Left ventricle myocardium superior (tissue), 1 donor: ENCODE measurements around the gene RRP12. TPM values are rescaled to one million over a fixed set of nuclear protein-coding genes. Genes with fewer than 3 reads are reported as not detected.
A peak's percentile ranks its signal among the peaks of the same experiment; 100 is the strongest.
"Not testable (repeated sequence)": the region's sequence is repeated elsewhere in the genome, so short reads cannot be mapped to it uniquely, and the experiment has no call there.

Experiments
- ATAC-seq: fragments of 200-7000 bp; cut with Tn5 transposase; one replicate; pipeline ENCODE4 v1.9.1; 2020; ENCODE audit warnings: mild to moderate bottlenecking, moderate library complexity
- DNase-seq: peaks from one replicate; pipeline ENCODE4 v3.0.0-alpha.2; 2020
- intact Hi-C: fragments of 100-400 bp; cut with micrococcal nuclease; formaldehyde crosslinking; loops from one replicate; pipeline ENCODE4 v1.11.0; 2022
- total RNA-seq: library from RNA; stranded (reverse); fragmentation: NEBNext Ultra II Directional; extraction: Animal tissue kit (Norgen Biotek cat#: 25700); gene quantifications from one replicate; pipeline ENCODE4 v1.2.1, GENCODE V29; 2021
- donor health status: DM: no; HTN: yes; CAD: no; lungs with severe emphysema.

The RRP12 gene
- total RNA-seq, 1 donor from 2014 or later: 11.6 TPM

DNA sequence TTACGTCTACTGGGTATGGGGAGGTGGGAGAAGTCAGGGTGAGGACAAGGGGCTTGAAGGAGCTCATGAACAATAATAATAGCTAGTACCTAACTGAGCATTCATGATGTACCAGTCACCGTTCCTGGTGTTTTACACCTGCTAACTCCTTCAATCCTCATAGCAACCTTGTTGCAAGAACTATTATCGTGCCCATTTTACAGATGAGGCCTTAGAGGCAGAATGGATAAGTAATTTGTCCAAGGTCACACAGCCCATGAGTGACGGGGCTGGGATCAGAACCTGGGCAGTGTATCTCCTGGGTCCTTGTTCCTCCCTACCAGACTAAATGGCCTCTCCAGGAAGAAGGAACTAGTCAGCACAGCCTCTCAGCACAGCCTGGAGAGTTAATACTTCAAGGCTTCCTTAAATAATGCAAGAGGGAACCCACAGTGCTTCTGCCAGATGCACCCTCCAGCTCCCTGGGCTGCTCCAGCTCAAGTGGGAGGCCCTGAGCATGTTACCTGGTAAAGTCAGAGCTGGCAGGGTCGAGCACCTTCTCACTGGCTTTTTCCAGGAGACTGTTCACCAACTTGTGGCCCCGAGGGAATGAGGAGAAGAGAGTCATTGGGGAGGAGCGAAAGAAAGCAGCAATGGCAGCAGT lies 28.8 kb downstream of the RRP12 start:
- intact Hi-C loops: no loop called here
- DNase-seq (no peak), ATAC-seq (peak; percentile 12)

DNA sequence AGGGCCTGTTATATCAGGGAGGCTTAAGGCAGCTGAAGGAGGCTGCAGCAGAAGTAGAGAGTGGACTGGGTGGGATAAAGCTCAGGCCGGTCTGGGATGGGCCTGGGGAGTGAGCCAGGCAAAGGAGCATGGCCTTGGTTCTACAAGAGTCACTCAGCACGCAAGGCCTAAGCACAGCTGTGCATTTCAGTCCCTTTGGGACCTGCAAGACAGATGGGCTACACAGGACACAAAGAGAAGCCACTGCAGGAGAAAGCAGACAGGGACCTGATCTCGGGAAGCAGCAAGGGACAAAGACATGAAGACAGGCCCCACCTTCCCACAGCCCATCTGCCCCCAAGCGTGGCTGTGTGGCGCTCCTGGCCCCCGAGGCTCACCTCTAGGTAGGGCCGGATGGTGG lies 29.4 kb downstream of the RRP12 start:
- no peak for DNase-seq
- ATAC-seq: no peak
- intact Hi-C loops: no loop called here

DNA sequence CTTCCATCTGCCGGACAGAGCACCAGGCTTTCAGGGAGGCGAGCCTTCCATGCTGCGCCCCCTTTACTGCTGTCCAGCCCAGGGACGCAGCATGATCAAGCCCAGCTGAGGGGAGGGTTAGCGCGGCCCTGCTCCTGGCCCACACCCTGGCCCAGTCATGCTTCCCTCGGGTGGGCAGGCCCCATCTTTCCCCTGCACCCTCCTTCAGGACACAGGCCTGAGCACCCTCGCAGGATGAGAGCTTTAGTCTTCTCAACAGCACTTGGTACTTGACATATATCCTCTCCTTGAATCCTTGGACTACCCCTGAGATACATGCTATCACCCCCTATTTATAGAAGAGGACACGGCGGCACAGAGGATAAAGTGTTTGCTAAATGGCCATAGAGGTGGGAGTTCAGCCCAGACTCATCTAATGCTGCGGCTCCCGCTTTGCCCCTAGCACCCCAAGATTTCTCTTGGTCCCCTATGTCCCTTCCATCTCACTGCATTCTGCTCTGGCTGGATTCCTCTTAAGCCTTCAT lies 34.0 kb downstream of the RRP12 start:
- intact Hi-C loops: no loop called here
- DNase-seq (no peak), ATAC-seq (peak; percentile 63)

DNA sequence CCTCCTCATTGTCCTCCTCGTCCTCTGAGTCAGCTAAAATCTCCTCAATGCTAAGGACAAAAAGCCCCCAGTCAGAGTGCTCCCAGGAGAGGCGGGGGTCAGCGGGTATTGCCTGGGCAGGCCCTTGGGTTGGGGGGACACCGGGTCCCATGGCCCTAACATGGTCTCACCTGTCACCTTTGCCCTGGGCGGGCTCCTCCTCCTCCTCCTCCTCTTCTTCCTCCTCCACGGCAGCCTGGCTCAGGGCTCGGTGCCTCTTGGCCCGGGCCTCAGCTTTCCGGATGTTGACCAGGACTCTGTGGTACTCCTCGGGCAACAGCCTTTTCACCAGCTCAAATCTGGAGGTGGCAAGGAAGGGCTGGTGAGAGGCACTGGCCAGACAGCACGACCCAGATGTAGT lies 34.6 kb downstream of the RRP12 start:
- ATAC-seq (no peak), DNase-seq (no peak)
- intact Hi-C loops: no loop called here

DNA sequence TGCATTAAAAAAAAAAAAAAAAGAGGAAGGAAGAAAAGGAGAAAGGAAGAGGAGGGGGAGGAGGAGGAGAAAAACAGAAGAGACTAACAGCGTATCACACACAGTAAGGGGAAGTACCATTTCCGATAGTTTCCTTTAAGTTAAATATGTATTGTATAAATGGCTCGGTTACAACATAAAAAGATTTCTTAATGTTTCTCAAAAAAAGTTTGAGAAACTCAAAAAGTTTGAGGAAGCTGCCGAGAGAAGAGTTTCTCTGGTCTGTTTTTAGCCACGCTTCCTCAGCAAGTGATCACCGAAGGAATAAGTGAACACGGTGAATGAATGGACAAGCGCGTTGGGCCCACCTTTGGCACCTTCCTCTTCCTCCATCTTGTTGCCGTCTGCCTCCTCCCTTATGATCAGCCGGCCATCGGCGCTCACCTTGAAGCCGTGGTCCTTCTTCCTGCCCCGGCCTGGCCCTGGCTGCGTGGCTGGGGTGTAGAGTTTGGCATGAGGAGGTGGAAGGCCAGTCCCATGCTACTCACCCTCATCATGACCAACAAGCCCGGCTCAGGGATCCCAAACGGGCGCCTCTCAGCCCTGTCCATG lies 35.3 kb downstream of the RRP12 start:
- intact Hi-C loops: no loop called here
- peak; percentile 52 for ATAC-seq
- DNase-seq: no peak

DNA sequence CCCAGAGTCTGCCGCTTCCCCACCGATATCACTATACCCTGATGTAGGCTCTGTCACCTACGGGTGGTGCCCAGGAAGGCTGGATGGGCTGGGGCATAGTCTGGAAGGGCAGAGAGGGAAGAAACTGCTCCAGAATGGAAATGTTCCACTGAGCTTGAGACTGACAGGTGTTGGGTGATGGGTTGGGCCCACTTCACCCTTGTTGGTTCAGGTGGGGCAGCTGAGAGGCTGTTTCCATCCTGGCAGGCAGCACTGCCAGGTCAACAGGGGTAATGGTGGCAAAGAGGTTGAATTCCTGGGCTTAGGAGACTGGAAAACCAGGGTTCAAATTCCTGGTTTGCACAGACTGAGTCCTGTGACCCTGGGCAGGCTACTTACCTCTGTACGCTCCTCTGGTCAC lies 38.1 kb downstream of the RRP12 start:
- intact Hi-C loops: no loop called here
- no peak for ATAC-seq
- no peak for DNase-seq

DNA sequence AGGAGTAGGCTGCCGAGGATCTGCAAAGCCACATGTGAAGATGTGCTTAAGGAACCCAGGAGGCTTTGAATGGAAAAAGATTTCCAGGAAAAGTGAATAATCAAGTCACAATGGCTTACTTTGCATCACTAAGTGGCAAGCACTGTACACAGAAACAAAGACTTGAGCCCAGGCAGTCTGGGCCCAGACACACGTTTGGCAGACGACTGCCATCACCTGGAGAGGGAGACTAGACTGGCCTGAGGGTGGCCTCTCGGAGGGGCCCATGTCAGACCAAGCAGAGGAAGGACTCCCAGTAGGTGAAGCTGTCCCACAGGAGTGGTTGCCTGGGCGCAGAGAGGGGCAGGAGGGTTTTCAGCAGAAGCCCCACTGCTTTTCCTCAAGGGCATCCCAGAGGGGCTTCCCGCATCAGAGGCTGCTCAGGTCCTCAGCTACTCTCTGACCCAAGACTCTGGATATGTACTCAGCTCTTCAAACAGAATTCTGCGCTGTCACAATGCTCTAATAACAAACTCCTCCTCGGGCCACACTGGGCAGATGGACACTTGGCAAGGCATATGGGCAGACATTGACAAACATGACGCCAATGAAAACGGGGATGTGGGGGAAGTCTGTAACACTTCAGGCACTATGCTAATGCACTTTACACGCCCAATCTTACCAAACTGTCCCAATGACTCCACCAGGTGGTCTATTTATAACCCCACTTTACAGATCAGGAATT lies 38.7 kb downstream of the RRP12 start:
- intact Hi-C loops: no loop called here
- DNase-seq: no peak
- ATAC-seq: no peak

DNA sequence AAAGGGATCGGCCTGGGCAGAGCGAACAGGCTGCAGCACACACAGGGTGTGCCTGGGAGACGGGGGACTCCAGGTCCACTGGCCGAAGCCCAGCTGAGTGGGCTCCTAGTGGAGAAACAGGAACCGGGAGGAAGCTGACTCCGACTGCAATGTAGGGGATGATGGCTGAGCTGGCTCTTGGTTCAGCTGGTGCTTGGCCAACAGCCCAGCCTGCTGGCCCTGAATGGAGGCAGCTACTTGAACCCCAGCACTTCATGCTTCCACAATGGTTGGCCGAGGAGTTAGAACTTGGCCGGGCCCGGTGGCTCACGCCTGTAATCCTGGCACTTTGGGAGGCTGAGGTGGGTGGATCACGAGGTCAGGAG lies 39.6 kb downstream of the RRP12 start:
- DNase-seq: peak; percentile 47
- peak; percentile 14 for ATAC-seq
- intact Hi-C loops: no loop called here

DNA sequence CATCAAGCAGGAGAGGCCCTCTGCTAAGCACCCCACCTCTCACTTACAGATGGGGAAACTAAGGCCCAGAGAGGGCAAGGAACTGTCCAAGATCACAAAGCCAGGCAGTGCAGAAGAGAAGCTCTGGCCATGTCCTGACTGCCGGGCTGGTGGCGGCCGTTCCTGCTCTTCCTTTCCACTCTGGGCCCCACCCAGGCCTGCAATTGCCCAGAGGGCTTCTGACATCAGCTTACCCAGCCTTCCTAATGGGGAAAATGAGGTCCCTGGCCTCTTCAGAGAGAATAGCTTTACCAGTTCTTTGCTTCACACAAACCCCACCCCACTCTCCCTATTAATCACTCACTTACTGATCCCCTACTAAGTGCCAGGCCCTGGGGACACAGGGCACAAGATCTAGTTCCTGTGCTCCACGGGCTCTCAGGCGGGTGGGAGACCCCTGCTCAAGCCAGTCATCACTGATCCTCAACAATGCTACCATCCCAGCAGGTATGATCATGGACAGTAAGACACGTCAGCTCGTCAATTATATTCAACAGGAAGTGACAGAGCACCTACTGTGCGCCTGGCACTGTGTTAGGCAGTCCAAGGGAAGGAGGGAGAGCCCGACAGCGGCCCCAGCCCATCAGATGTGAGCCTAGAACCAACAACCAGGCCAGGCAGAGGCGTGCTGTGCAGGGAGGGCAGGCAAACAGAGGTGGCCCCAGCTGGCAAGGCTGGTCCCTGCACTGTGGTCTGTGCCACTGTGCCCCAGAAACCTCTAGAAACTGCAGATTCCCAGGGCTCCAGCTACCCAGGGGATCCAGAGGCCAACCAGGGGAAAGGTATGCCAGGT lies 40.2 kb downstream of the RRP12 start:
- intact Hi-C loops: no loop called here
- ATAC-seq: no peak
- no peak for DNase-seq

DNA sequence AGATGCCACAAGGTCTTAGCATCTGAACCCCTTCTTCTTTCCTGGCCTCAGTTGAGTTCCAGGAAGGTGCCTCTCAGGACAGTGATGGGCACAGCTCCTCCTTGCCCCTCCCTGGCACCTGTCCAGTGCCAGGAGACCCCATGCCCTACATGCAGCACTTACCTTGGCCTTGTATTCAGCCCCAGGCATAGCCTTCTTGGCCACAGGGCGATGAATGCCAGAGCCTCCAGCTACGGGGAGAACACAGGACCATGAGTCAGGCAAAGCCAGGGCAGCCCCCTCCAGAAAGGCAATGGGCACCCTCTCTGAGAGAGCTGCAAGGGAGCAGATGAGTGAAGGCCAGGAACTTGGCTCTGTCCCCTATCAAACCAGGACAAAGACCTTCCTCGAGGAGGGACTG lies 42.4 kb downstream of the RRP12 start:
- ATAC-seq (no peak), DNase-seq (no peak)
- intact Hi-C loops: no loop called here

DNA sequence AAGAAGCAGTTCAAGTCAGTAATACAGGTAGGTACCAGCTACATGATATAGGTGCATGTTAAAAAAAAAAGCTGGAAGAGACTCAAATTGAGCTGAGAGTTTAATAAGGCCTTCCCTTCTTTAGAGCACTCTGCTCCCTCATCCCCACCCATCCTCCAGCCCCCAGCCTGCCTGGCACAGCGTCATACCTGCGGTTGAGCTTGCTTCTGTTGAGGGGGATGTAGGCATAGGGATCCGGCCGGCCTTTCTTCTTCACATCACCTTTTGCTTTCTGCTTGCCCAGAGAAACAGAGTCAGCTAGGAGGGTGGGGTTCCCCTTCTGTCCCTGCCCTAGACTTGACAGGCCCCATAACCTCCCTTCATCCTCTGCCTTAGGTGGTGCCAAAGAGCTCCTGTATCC lies 42.8 kb downstream of the RRP12 start:
- intact Hi-C loops: no loop called here
- DNase-seq: no peak
- no peak for ATAC-seq

DNA sequence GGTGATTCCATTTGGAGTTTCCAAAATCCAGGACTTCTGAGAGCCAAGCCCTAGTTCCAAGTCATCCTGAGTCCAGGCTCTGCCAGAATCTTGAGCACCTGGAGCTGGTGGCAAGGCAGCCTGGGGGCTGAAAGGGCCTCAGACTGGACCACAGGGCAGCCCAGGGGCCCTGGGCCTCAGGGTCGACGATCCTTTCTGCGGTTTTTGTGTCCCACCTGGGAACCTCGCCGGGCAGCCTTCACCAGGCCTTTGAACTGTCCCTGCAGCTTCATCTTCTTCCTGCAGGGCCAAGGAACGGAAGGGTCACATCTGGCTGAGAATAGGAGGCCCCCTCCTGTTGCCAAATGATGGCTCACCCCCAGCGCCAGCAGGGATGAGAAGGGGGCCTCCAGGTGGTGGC lies 44.2 kb downstream of the RRP12 start:
- ATAC-seq (no peak), DNase-seq (no peak)
- intact Hi-C loops: no loop called here

DNA sequence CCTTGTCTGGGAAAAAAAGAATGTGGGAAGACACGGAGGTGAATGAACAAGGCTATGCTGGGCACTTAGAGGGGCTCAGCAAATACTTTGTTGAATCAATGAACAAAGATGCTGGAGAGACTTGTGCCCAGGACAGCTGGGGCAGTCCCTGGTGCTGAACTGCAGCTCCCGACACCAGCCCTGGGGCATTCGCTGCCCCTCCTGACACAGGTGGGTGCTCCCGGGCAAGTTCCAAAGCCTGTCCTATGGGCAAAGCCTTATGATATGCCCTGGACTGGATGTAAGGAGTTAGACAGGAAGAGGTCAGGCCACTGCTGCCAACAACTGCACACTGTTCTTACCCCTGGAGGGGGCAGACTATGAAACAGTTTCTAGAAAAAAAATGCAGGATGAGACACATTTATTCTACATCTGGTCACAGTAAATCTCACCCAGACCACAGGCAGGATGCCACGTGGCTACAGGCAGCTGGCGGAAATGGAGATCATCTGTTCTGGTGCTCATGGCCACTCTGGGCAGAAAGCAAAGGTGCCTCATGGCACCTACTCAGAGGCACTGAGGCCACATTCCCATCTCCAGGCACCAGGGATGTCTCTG lies 44.7 kb downstream of the RRP12 start:
- intact Hi-C loops: no loop called here
- ATAC-seq: no peak

DNA sequence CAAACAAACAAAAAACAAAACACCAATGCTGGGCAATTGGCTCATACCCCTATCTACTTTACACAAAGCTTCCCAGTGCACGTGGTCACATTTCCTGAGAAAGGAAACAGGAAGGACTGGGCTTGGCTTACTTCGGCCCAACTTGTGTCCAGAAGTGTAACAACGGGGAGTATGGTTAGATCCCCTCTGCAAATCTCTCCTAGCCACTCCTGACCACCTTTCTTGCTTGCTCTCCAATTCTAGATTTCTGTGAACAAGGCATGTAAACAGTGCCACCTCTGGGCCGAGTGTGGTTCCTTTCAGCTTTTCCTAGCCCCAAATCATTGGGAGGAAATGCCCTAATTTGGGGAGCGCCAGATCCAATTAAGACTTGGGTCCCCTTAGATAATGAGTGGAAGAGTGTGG lies 45.6 kb downstream of the RRP12 start:
- no peak for DNase-seq
- intact Hi-C loops: no loop called here
- peak; percentile 62 for ATAC-seq

More for the DNA sequence above, 44.7 kb downstream of the RRP12 start:
- no peak for DNase-seq

DNA sequence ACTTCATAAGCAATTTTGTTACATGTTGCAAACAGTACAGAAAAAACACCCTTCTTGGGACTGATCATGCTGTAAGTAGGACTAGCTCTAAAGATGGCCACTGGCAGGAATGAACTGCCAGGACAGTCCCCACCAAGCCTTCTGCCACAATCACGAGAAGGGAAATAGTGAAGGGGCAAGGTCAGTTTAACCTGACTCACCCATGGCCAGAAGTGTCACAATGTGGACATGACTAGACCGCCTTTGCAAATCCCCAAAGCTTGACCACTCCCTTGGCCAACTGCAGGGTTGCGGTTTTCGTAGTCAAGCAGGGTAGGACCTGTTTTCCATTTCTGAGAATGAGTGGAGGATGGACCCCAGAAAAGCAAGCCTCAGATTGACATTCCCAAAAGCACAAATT lies 47.2 kb downstream of the RRP12 start:
- intact Hi-C loops: no loop called here
- DNase-seq: no peak
- ATAC-seq: peak; percentile 22

DNA sequence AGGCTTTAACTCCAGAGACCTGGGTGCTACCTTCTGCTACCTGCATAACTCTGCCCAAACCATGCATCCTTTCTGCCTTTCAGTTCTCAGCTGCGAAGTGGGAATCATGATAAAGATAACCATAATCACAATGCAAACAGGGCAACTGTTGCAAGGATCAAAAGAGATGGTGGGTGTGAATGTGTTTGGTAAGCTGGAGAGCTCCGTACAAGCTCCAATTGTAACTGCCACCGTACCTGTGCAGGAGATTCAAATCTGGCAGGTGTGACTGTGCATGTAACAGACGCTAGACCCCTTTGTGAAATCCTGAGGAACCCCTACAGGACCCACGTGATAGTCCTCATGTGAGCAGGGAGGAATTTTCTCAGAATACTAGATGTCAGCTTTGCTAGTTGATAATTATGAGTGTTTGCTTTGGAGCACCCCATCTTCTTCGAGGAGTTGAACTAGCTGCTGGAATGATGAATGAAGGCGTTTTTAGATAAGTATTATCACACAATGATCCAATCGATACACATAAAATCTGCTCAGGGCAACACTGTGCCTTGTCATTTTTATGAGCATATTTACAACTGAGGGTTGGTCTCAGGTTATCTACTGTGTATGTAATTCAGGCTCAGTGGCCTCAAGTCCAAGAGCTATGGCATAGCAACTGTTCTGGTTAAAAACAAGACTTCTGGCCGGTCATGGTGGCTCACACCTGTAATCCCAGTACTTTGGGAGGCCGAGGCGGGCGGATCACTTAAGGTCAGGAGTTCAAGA lies 51.2 kb downstream of the RRP12 start:
- DNase-seq (no peak), ATAC-seq (no peak)
- intact Hi-C loops: no loop called here

DNA sequence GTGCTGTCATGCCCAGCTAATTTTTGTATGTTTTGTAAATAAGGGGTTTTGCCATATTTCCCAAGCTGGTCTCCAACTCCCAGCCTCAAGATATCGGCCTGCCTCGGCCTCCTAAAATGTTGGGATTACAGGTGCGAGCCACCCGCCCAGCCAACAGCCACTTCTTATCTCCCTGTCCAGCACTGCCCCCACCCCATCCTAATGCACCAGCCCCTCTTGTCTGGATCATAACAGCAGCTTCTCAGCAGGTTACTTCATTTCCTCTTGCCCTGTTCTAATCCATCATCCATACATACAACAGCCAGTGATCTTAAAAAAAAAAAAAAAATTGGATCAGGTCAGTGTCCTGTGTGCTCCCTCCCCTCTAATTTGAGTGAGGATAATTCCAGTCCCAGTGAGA lies 53.8 kb downstream of the RRP12 start:
- DNase-seq (no peak), ATAC-seq (no peak)
- intact Hi-C loops: no loop called here

DNA sequence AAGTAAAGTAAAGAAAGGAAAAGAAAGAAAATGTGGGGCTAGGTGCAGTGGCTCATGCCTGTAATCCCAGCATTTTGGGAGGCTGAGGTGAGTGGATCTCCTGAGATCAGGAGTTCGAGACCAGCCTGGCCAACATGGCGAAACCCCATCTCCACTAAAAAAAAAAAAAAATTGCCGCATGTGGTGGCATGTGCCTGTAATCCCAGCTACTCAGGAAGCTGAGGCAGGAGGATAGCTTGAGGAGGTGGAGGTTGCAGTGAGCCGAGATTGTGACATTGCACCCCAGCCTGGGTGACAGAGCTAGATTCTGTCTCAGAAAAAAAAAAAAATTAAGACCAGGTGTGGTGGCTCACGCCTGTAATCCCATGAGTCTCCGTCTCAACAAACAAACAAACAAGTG lies 57.5 kb downstream of the RRP12 start:
- DNase-seq, intact Hi-C loops, ATAC-seq: not testable (repeated sequence)

DNA sequence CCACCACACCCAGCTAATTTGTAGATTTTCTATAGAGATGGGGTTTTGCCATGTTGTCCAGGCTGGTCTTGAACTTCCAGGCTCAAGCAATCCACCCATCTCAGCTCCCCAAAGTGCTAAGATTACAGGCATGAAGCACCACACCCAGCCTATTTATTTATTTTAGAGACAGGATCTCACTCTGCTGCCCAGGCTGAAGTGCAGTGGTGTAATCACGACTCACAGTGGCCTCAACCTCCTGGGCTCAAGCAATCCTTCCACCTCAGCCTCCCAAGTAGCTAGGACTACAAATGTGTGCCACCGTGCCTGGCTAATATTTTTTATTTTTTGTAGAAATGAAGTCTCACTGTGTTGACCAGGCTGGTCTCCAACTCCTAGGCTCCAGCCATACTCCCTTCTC lies 59.7 kb downstream of the RRP12 start:
- DNase-seq (no peak), ATAC-seq (no peak)
- intact Hi-C loops: no loop called here
